Measurements from ENCODE around the gene BTBD9.

DNA sequence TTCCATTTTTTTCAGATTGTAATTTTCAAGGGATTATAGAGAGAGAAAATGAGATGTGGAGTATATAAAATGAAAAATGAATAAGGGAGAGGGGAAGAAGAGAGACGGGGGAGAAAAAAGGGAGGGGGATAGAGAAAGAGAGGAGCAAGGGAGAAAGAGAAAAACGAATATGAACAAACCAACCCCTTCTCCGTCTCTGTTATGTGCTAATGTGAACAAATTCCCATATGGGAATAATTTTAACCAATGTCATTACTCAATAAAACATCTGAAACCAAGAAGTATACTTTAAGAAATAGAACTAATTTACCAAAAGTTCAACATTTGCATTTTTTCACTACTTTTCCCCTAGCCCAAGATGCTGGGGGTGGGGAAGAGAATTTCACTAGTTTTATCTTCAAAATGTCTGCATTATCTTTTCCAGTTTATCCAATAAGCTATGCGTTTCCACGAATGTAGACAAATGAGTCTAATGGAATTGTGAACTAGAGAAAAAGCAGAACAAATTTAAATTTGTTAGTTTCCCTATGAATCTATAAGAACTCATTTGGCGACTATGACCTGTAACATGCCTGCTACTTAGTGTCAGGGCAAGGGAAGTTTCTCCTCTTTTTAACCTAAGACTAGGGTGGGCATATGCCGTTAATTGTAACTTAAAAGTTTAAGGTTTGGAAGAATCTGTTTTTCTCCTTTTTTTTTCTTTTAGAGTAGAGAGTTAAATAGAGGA, 286.3 kb downstream of the BTBD9 start:
- TF ChIP-seq, protein P1, sequence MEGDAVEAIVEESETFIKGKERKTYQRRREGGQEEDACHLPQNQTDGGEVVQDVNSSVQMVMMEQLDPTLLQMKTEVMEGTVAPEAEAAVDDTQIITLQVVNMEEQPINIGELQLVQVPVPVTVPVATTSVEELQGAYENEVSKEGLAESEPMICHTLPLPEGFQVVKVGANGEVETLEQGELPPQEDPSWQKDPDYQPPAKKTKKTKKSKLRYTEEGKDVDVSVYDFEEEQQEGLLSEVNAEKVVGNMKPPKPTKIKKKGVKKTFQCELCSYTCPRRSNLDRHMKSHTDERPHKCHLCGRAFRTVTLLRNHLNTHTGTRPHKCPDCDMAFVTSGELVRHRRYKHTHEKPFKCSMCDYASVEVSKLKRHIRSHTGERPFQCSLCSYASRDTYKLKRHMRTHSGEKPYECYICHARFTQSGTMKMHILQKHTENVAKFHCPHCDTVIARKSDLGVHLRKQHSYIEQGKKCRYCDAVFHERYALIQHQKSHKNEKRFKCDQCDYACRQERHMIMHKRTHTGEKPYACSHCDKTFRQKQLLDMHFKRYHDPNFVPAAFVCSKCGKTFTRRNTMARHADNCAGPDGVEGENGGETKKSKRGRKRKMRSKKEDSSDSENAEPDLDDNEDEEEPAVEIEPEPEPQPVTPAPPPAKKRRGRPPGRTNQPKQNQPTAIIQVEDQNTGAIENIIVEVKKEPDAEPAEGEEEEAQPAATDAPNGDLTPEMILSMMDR (IDR thresholded peaks at IDR 0.05; ENCODE audit: low read depth, low read length, poor library complexity, severe bottlenecking): no peak
- peak; percentile 89 for TF ChIP-seq EZH2phosphoT487 (IDR thresholded peaks at IDR 0.05; ENCODE audit: borderline replicate concordance, low read length)

Measured in DOHH2 (cell line).